Activated CD4-positive, CD25-positive, alpha-beta regulatory T cell treated with anti-CD3 and anti-CD28 coated beads, Interleukin-2, amount 50 U/mL, for 16 hours (primary cell): ENCODE results near the gene KIAA1217.
"Not testable (repeated sequence)": the region's sequence is repeated elsewhere in the genome, so short reads cannot be mapped to it uniquely, and the experiment has no call there.

Experiments used
- DNase-seq: peaks from one replicate; pipeline ENCODE4 v3.0.0-alpha.2; 2020; ENCODE audit warnings: low read depth, low spot score

KIAA1217 gene

GRCh38 chr10:24340883-24341282 is 131.9 kb downstream of the KIAA1217 start:
- DNase-seq, result no peak

- no peak for DNase-seq
Measured at GRCh38 chr10:24341371-24341770, 132.4 kb downstream of the KIAA1217 start.

- DNase-seq, result no peak
Measured at GRCh38 chr10:24341897-24342296, 133.0 kb downstream of the KIAA1217 start.

- no peak for DNase-seq
Measured at GRCh38 chr10:24343686-24344085, 134.7 kb downstream of the KIAA1217 start.

GRCh38 chr10:24344279-24344678 is 135.3 kb downstream of the KIAA1217 start:
- DNase-seq, result no peak

- no peak for DNase-seq
Measured at GRCh38 chr10:24344695-24345463, 135.9 kb downstream of the KIAA1217 start.

GRCh38 chr10:24346877-24347519 is 138.1 kb downstream of the KIAA1217 start:
- DNase-seq, result no peak

- DNase-seq, result no peak
Measured at GRCh38 chr10:24349379-24350001, 140.6 kb downstream of the KIAA1217 start.

GRCh38 chr10:24350070-24350921 is 141.4 kb downstream of the KIAA1217 start:
- DNase-seq, result no peak

- not testable (repeated sequence) for DNase-seq
Measured at GRCh38 chr10:24350922-24351225, 141.9 kb downstream of the KIAA1217 start.

- no peak for DNase-seq
Measured at GRCh38 chr10:24351961-24352360, 143.0 kb downstream of the KIAA1217 start.

GRCh38 chr10:24352399-24352798 is 143.5 kb downstream of the KIAA1217 start:
- DNase-seq, result no peak

- no peak for DNase-seq
Measured at GRCh38 chr10:24353319-24353718, 144.4 kb downstream of the KIAA1217 start.

GRCh38 chr10:24355056-24355688 is 146.2 kb downstream of the KIAA1217 start:
- DNase-seq, result no peak

GRCh38 chr10:24357344-24358004 is 148.5 kb downstream of the KIAA1217 start:
- no peak for DNase-seq

- no peak for DNase-seq
Measured at GRCh38 chr10:24358022-24358421, 149.1 kb downstream of the KIAA1217 start.

GRCh38 chr10:24360282-24361127 is 151.6 kb downstream of the KIAA1217 start:
- DNase-seq, result no peak

- DNase-seq, result no peak
Measured at GRCh38 chr10:24363070-24363469, 154.1 kb downstream of the KIAA1217 start.

- DNase-seq, result no peak
Measured at GRCh38 chr10:24367688-24368087, 158.8 kb downstream of the KIAA1217 start.

GRCh38 chr10:24370877-24371276 is 161.9 kb downstream of the KIAA1217 start:
- DNase-seq, result no peak
